T-helper 2 cell treated with Interferon-gamma antibody and Interleukin-4, amounts not matched to agents 5 μg/mL and 100 μg/mL, for 36 hours (primary cell): ENCODE measurements around the gene IL1RAPL2.

Source experiments
- DNase-seq: peaks from one replicate; pipeline ENCODE4 v3.0.0; 2021; ENCODE audit warnings: low spot score
- H3K27ac Mint-ChIP-seq: one replicate; pipeline ENCODE4 v1.8.0; 2021; ENCODE audit warnings: mild to moderate bottlenecking, mixed read lengths
- H3K27me3 Mint-ChIP-seq: one replicate; pipeline ENCODE4 v1.8.0; 2021; ENCODE audit warnings: low read depth, mixed read lengths
- H3K36me3 Mint-ChIP-seq: one replicate; pipeline ENCODE4 v1.8.0; 2021; ENCODE audit warnings: low read depth, mixed read lengths
- H3K4me1 Mint-ChIP-seq: one replicate; pipeline ENCODE4 v1.8.0; 2021; ENCODE audit warnings: low read depth, mixed read lengths
- H3K4me3 Mint-ChIP-seq: one replicate; pipeline ENCODE4 v1.8.0; 2022; ENCODE audit warnings: mild to moderate bottlenecking, moderate library complexity, mixed read lengths
- H3K9me3 Mint-ChIP-seq: one replicate; pipeline ENCODE4 v1.8.0; 2021; ENCODE audit warnings: mixed read lengths

IL1RAPL2 gene

GRCh38 chrX:105483011-105483410 is 917.0 kb downstream of the IL1RAPL2 start:
- Mint-ChIP-seq H3K36me3 (no peaks in the 10 kb centered on the region), H3K27me3 (no peaks in the 10 kb centered on the region), H3K4me3 (no peak overlapping the region), H3K9me3 (peaks cover 5% of the 10 kb centered on the region), H3K27ac (no peak overlapping the region), H3K4me1 (no peaks in the 10 kb centered on the region)
- no peak for DNase-seq

- H3K36me3 Mint-ChIP-seq = no peaks in the 10 kb centered on the region
- no peaks in the 10 kb centered on the region for H3K27me3 Mint-ChIP-seq
These were observed 922.7 kb downstream of the IL1RAPL2 start for GRCh38 chrX:105488716-105489115.

GRCh38 chrX:105495376-105495775 is 929.4 kb downstream of the IL1RAPL2 start:
- Mint-ChIP-seq H3K4me1 (no peaks in the 10 kb centered on the region), H3K27me3 (no peaks in the 10 kb centered on the region), H3K9me3 (peaks cover 4% of the 10 kb centered on the region), H3K4me3 (no peak overlapping the region), H3K27ac (no peak overlapping the region), H3K36me3 (no peaks in the 10 kb centered on the region)
- DNase-seq = no peak

More at GRCh38 chrX:105488716-105489115, 922.7 kb downstream of the IL1RAPL2 start:
- Mint-ChIP-seq H3K4me3 (no peak overlapping the region), H3K27ac (no peak overlapping the region), H3K9me3 (peaks cover 5% of the 10 kb centered on the region), H3K4me1 (no peaks in the 10 kb centered on the region)
- DNase-seq = no peak

- DNase-seq = no peak
- H3K27ac Mint-ChIP-seq = no peak overlapping the region
- H3K4me1 Mint-ChIP-seq = no peaks in the 10 kb centered on the region
- H3K4me3 Mint-ChIP-seq = no peak overlapping the region
- H3K27me3 Mint-ChIP-seq = no peaks in the 10 kb centered on the region
- no peaks in the 10 kb centered on the region for H3K36me3 Mint-ChIP-seq
- peaks cover under 1% of the 10 kb centered on the region for H3K9me3 Mint-ChIP-seq
These were observed 936.3 kb downstream of the IL1RAPL2 start for GRCh38 chrX:105502336-105502735.

GRCh38 chrX:105515561-105515960 is 949.6 kb downstream of the IL1RAPL2 start:
- H3K9me3 Mint-ChIP-seq = peaks cover 4% of the 10 kb centered on the region
- H3K27ac Mint-ChIP-seq = no peak overlapping the region
- no peaks in the 10 kb centered on the region for H3K27me3 Mint-ChIP-seq
- H3K36me3 Mint-ChIP-seq = no peaks in the 10 kb centered on the region
- no peak for DNase-seq
- no peak overlapping the region for H3K4me3 Mint-ChIP-seq
- H3K4me1 Mint-ChIP-seq = no peaks in the 10 kb centered on the region

GRCh38 chrX:105526431-105526830 is 960.4 kb downstream of the IL1RAPL2 start:
- no peaks in the 10 kb centered on the region for H3K9me3 Mint-ChIP-seq
- H3K4me1 Mint-ChIP-seq = no peaks in the 10 kb centered on the region
- H3K27me3 Mint-ChIP-seq = no peaks in the 10 kb centered on the region
- no peak overlapping the region for H3K4me3 Mint-ChIP-seq
- H3K36me3 Mint-ChIP-seq = no peaks in the 10 kb centered on the region
- no peak overlapping the region for H3K27ac Mint-ChIP-seq
- DNase-seq = no peak

GRCh38 chrX:105527759-105528158 is 961.8 kb downstream of the IL1RAPL2 start:
- no peak for DNase-seq
- H3K27me3 Mint-ChIP-seq = no peaks in the 10 kb centered on the region
- H3K4me1 Mint-ChIP-seq = no peaks in the 10 kb centered on the region
- H3K9me3 Mint-ChIP-seq = no peaks in the 10 kb centered on the region
- no peak overlapping the region for H3K27ac Mint-ChIP-seq
- H3K36me3 Mint-ChIP-seq = no peaks in the 10 kb centered on the region
- no peak overlapping the region for H3K4me3 Mint-ChIP-seq

GRCh38 chrX:105533951-105534350 is 968.0 kb downstream of the IL1RAPL2 start:
- DNase-seq = no peak
- Mint-ChIP-seq H3K27me3 (no peaks in the 10 kb centered on the region), H3K4me3 (no peak overlapping the region), H3K9me3 (no peaks in the 10 kb centered on the region), H3K4me1 (no peaks in the 10 kb centered on the region), H3K27ac (no peak overlapping the region), H3K36me3 (no peaks in the 10 kb centered on the region)

- no peaks in the 10 kb centered on the region for H3K36me3 Mint-ChIP-seq
- peaks cover 3% of the 10 kb centered on the region for H3K9me3 Mint-ChIP-seq
- no peaks in the 10 kb centered on the region for H3K4me1 Mint-ChIP-seq
- H3K27me3 Mint-ChIP-seq = no peaks in the 10 kb centered on the region
- no peak for DNase-seq
- H3K27ac Mint-ChIP-seq = no peak overlapping the region
- H3K4me3 Mint-ChIP-seq = no peak overlapping the region
These were observed 977.3 kb downstream of the IL1RAPL2 start for GRCh38 chrX:105543283-105543682.

GRCh38 chrX:105550043-105550663 is 984.2 kb downstream of the IL1RAPL2 start:
- no peaks in the 10 kb centered on the region for H3K36me3 Mint-ChIP-seq
- no peak overlapping the region for H3K4me3 Mint-ChIP-seq
- no peaks in the 10 kb centered on the region for H3K4me1 Mint-ChIP-seq
- no peaks in the 10 kb centered on the region for H3K27me3 Mint-ChIP-seq
- no peak overlapping the region for H3K27ac Mint-ChIP-seq
- DNase-seq = no peak
- no peaks in the 10 kb centered on the region for H3K9me3 Mint-ChIP-seq

- DNase-seq = no peak
- no peaks in the 10 kb centered on the region for H3K4me1 Mint-ChIP-seq
- no peak overlapping the region for H3K4me3 Mint-ChIP-seq
- no peaks in the 10 kb centered on the region for H3K9me3 Mint-ChIP-seq
- no peaks in the 10 kb centered on the region for H3K27me3 Mint-ChIP-seq
- H3K36me3 Mint-ChIP-seq = no peaks in the 10 kb centered on the region
- H3K27ac Mint-ChIP-seq = no peak overlapping the region
These were observed 986.4 kb downstream of the IL1RAPL2 start for GRCh38 chrX:105552395-105552794.

GRCh38 chrX:105553118-105553517 is 987.1 kb downstream of the IL1RAPL2 start:
- H3K27me3 Mint-ChIP-seq = no peaks in the 10 kb centered on the region
- no peak overlapping the region for H3K4me3 Mint-ChIP-seq
- no peak overlapping the region for H3K27ac Mint-ChIP-seq
- no peaks in the 10 kb centered on the region for H3K9me3 Mint-ChIP-seq
- H3K4me1 Mint-ChIP-seq = no peaks in the 10 kb centered on the region
- H3K36me3 Mint-ChIP-seq = no peaks in the 10 kb centered on the region
- DNase-seq = no peak

GRCh38 chrX:105564501-105564900 is 998.5 kb downstream of the IL1RAPL2 start:
- DNase-seq = no peak
- Mint-ChIP-seq H3K4me3 (no peak overlapping the region), H3K9me3 (no peaks in the 10 kb centered on the region), H3K27ac (no peak overlapping the region), H3K4me1 (no peaks in the 10 kb centered on the region), H3K27me3 (no peaks in the 10 kb centered on the region), H3K36me3 (no peaks in the 10 kb centered on the region)

- Mint-ChIP-seq H3K27me3 (no peaks in the 10 kb centered on the region), H3K36me3 (no peaks in the 10 kb centered on the region), H3K4me1 (no peaks in the 10 kb centered on the region), H3K27ac (no peak overlapping the region), H3K9me3 (no peaks in the 10 kb centered on the region), H3K4me3 (no peak overlapping the region)
- no peak for DNase-seq
These were observed 999.9 kb downstream of the IL1RAPL2 start for GRCh38 chrX:105565856-105566255.

- DNase-seq = no peak
- no peak overlapping the region for H3K4me3 Mint-ChIP-seq
These were observed 1001.1 kb downstream of the IL1RAPL2 start for GRCh38 chrX:105567082-105567481.

More at GRCh38 chrX:105567082-105567481, 1001.1 kb downstream of the IL1RAPL2 start:
- Mint-ChIP-seq H3K9me3 (no peaks in the 10 kb centered on the region), H3K4me1 (no peaks in the 10 kb centered on the region), H3K36me3 (no peaks in the 10 kb centered on the region), H3K27me3 (no peaks in the 10 kb centered on the region), H3K27ac (no peak overlapping the region)
